Lung (tissue), 12 donors: ENCODE data around the gene KATNIP. TPM values are rescaled to one million over a fixed set of nuclear protein-coding genes. Genes with fewer than 3 reads are reported as not detected.
A peak's percentile ranks its signal among the peaks of the same experiment; 100 is the strongest.

Source experiments
- ATAC-seq: fragments of 200-7000 bp; cut with Tn5 transposase; one replicate; pipeline ENCODE4 v1.9.1; 2020; ENCODE audit warnings: moderate number of reproducible peaks; ENCODE audit not compliant: insufficient read depth, low FRiP score
- DNase-seq, 3 donors: peaks; one replicate each; pipeline ENCODE4 v3.0.0-alpha.2; 2013 to 2017
- H3K27ac ChIP-seq, 2 donors: one replicate each; pipeline ENCODE4 v1.5.1; 2013; ENCODE audit warnings: mild to moderate bottlenecking in 2 of 2, moderate library complexity in 2 of 2, control low read depth in 1 of 2, inconsistent platforms in 1 of 2, low read depth in 1 of 2, low read length in 1 of 2
- H3K27me3 ChIP-seq, 3 donors: one replicate each; pipeline ENCODE4 v1.5.1; 2013; ENCODE audit warnings: low read length in 2 of 3; ENCODE audit not compliant: control insufficient read depth in 3 of 3, insufficient read depth in 3 of 3
- H3K36me3 ChIP-seq, 4 donors: one replicate each; pipeline ENCODE4 v1.5.1; 2013; ENCODE audit warnings: low read length in 4 of 4, mild to moderate bottlenecking in 1 of 4, moderate library complexity in 1 of 4; ENCODE audit not compliant: control insufficient read depth in 4 of 4, insufficient read depth in 4 of 4
- H3K4me1 ChIP-seq, 5 donors: one replicate each; pipeline ENCODE4 v1.5.1; 2013; ENCODE audit warnings: low read length in 5 of 5, mild to moderate bottlenecking in 2 of 5, moderate library complexity in 1 of 5; ENCODE audit not compliant: control insufficient read depth in 5 of 5, insufficient read depth in 5 of 5
- H3K4me3 ChIP-seq: one replicate; pipeline ENCODE4 v1.5.1; 2013; ENCODE audit warnings: mild to moderate bottlenecking, control low read depth, moderate library complexity
- H3K9ac ChIP-seq, 2 donors: one replicate each; pipeline ENCODE4 v1.5.1; 2013; ENCODE audit warnings: low read length in 2 of 2, control low read depth in 1 of 2; ENCODE audit not compliant: insufficient read depth in 1 of 2
- H3K9me3 ChIP-seq, 4 donors: one replicate each; pipeline ENCODE4 v1.5.1; 2013; ENCODE audit warnings: low read length in 3 of 4, mild to moderate bottlenecking in 1 of 4, moderate library complexity in 1 of 4; ENCODE audit not compliant: control insufficient read depth in 4 of 4, insufficient read depth in 3 of 4
- WGBS, 2 donors: extraction: QIAGEN DNeasy Blood & Tissue Kit; methylation state at CpG; one replicate each; pipeline ENCODE4 v1.1.7; 2013; 5-methylcytosine and 5-hydroxymethylcytosine counted together
- polyA plus RNA-seq, 2 donors: library from polyadenylated mRNA; stranded (reverse); fragments of 200-250 nt; gene quantifications; one replicate each; pipeline ENCODE4 v1.2.1, GENCODE V29; 2013
- total RNA-seq, 2 donors: library from RNA; depleted of rRNA in 1 of 2; stranded (reverse); fragments of >200 nt in 1 of 2; gene quantifications; one replicate each; pipeline ENCODE4 v1.2.1, GENCODE V29; 2014 to 2021
- TF ChIP-seq, protein P1 (sequence below): IDR thresholded peaks from 2 replicates; pipeline ENCODE4 v1.5.1; 2012; ENCODE audit warnings: mild to moderate bottlenecking; ENCODE audit errors: control extremely low read depth, extremely low read depth
- donor health status: control.
- donor health status: control.
- donor health status: Bipolar disorder and iron deficiency.
- donor health status: healthy.
- donor health status: DM: yes; HTN: yes; CAD: no.

KATNIP gene
- total and polyA plus RNA-seq, 4 donors = 9.7 to 46.4 (median 24.3) TPM

DNA sequence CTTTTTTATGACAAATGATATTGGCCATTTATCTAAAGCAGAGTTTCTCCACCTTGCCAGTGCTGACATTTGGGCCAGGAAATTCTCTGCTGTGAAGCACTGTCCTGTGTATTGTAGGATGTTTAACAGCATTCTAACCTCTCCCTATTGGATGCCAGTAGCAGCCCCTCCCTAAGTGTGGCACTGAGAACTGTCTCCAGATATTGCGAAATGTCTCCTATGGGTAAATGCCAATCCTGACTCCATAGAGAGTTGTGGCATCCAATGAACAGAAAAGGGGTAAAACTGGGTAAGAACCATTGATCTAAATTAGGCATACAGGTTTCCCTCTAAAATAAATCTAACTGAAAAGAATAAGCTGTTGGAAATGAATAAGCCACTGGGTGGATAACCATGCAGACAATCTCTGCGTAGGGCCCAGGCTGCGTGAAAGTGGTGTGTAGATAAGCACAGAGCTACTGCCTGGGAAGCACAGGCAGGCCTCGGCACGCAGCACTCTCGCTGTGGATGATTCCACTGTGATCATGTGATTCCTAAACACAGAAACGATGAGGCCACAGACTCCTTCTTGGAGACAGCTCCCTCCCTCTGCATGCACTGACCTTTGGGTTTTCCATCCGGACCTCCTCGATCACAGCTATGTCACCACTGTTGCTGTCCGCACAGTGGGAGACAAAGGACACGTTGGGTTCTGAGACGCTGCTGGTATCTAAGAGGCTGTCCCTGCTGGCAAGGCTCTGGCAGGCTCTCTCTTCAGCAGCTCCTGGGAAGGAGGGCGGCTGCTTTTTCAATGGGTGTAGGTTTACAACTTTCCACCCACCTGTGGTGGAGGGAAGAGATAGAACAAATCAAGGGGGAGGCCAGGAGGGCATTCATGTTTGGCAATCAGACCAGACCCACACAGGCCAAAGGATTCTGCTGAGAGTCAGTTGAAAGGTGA is 44.4 kb upstream of the KATNIP start:
- H3K4me1 ChIP-seq = no peaks in the 10 kb centered on the region
- H3K9ac ChIP-seq = no peak overlapping the region
- no peak for DNase-seq
- WGBS, 2 donors = 94 to 95% methylated on average over 13 of the region's 13 CpGs
- TF ChIP-seq, protein P1, sequence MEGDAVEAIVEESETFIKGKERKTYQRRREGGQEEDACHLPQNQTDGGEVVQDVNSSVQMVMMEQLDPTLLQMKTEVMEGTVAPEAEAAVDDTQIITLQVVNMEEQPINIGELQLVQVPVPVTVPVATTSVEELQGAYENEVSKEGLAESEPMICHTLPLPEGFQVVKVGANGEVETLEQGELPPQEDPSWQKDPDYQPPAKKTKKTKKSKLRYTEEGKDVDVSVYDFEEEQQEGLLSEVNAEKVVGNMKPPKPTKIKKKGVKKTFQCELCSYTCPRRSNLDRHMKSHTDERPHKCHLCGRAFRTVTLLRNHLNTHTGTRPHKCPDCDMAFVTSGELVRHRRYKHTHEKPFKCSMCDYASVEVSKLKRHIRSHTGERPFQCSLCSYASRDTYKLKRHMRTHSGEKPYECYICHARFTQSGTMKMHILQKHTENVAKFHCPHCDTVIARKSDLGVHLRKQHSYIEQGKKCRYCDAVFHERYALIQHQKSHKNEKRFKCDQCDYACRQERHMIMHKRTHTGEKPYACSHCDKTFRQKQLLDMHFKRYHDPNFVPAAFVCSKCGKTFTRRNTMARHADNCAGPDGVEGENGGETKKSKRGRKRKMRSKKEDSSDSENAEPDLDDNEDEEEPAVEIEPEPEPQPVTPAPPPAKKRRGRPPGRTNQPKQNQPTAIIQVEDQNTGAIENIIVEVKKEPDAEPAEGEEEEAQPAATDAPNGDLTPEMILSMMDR = no peak
- H3K4me3 ChIP-seq = no peak overlapping the region
- H3K36me3 ChIP-seq = peaks cover 53 to 76% (median 67%) of the 10 kb centered on the region in 4 donors
- no peak for ATAC-seq
- no peaks in the 10 kb centered on the region for H3K9me3 ChIP-seq
- peak overlapping the region in 1 of 2 donors; percentile 69 for H3K27ac ChIP-seq
- no peaks in the 10 kb centered on the region for H3K27me3 ChIP-seq

DNA sequence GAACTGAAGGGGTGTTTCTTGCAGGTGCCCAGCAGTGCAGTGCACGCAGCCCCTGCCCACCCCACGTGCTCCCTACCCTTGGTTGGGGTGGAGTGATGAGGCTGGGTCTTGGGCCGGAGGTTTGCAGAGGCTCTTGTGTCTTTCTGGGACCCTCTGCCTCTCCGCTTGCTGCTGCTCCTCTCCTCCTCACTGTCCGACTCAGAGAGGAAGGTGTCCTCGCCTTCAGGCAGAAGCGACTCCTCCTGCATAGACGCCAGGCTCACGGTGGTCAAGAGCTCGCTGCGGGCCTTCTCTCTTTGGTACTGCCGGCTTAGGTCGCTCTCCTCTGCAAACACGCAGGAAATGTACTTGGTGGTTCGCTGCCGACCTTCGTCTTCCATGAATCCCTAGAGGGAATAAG is 43.2 kb upstream of the KATNIP start:
- H3K9me3 ChIP-seq = no peaks in the 10 kb centered on the region
- ATAC-seq (no peak), DNase-seq (no peak)
- H3K27ac ChIP-seq = no peak overlapping the region
- 96% methylated on average over 17 of the region's 17 CpGs for WGBS, 2 donors
- no peaks in the 10 kb centered on the region for H3K27me3 ChIP-seq
- TF ChIP-seq, protein P1 = no peak
- H3K36me3 ChIP-seq = peaks cover 44 to 75% (median 64%) of the 10 kb centered on the region in 4 donors
- no peaks in the 10 kb centered on the region for H3K4me1 ChIP-seq
- H3K9ac ChIP-seq = no peak overlapping the region
- no peak overlapping the region for H3K4me3 ChIP-seq

DNA sequence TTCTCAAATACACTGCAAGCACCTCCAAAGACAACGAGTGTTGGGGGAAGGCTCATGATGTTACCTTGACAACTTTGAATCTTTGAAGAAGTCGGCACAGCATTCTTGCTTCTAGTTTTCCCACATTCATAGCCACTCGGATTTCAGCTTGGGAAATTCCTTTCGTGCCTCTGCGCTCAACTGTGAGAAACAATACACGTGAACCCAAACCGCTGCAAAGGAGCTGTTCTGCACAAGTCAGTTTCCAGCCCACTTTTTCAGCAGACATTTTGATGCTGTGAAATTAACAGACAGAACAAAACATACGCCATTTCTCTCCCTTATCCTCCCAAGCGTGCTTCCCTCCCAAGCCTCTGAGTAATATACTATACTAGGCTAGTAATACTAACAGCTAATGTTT is 41.5 kb upstream of the KATNIP start:
- Histone ChIP-seq H3K36me3 (peaks cover 29 to 65% (median 53%) of the 10 kb centered on the region in 4 donors), H3K4me1 (no peaks in the 10 kb centered on the region), H3K27ac (no peak overlapping the region), H3K9me3 (no peaks in the 10 kb centered on the region), H3K9ac (no peak overlapping the region), H3K27me3 (no peaks in the 10 kb centered on the region), H3K4me3 (no peak overlapping the region)
- ATAC-seq (no peak), DNase-seq (no peak)
- WGBS, 2 donors = 96 to 99% methylated on average over 9 of the region's 9 CpGs
- TF ChIP-seq, protein P1 = no peak
